Gastroesophageal sphincter (tissue), 4 donors: ENCODE results near the gene SHISA9. TPM values are rescaled to one million over a fixed set of nuclear protein-coding genes. Genes with fewer than 3 reads are reported as not detected.

Experiments used
- ATAC-seq: fragments of 150-250 bp; one replicate; pipeline ENCODE4 v1.9.1; 2016; ENCODE audit warnings: mild to moderate bottlenecking, moderate library complexity
- H3K27ac ChIP-seq, 4 donors: fragments of 200-600 bp; sonication (generic) in 3 of 4; 1 replicate in 3 of 4; 2 replicates in 1 of 4; pipeline ENCODE4 v1.5.1; 2016 to 2019
- H3K27me3 ChIP-seq: fragments of 200-600 bp; sonication (generic); one replicate; pipeline ENCODE4 v1.5.1; 2019
- H3K36me3 ChIP-seq, 2 donors: fragments of 200-600 bp; sonication (generic); one replicate each; pipeline ENCODE4 v1.5.1; 2019; ENCODE audit warnings: control low read depth in 1 of 2
- H3K4me1 ChIP-seq, 3 donors: fragments of 200-600 bp; sonication (generic); 1 replicate in 2 of 3; 2 replicates in 1 of 3; pipeline ENCODE4 v1.5.1; 2016 to 2019; ENCODE audit warnings: control low read depth in 2 of 3
- H3K4me3 ChIP-seq, 2 donors: fragments of 200-600 bp; sonication (generic); one replicate each; pipeline ENCODE4 v1.5.1; 2019; ENCODE audit warnings: mild to moderate bottlenecking in 1 of 2, moderate library complexity in 1 of 2
- H3K9me3 ChIP-seq, 3 donors: fragments of 200-600 bp; sonication (generic); one replicate each; pipeline ENCODE4 v1.5.1; 2017 to 2019; ENCODE audit warnings: control low read depth in 2 of 3
- EP300 ChIP-seq: sonication (generic); formaldehyde crosslinking; IDR thresholded peaks from one replicate; pipeline ENCODE4 v1.6.1; 2017; ENCODE audit warnings: antibody characterized with exemption, mild to moderate bottlenecking
- POLR2A ChIP-seq, 2 donors: fragments of 450-650 bp; IDR thresholded peaks; one replicate each; pipeline ENCODE4 v1.6.1; 2017; ENCODE audit warnings: antibody characterized with exemption in 2 of 2, mild to moderate bottlenecking in 2 of 2, moderate library complexity in 1 of 2
- total RNA-seq, 4 donors: library from RNA; depleted of rRNA; stranded (reverse); fragments of >200 nt; gene quantifications; one replicate each; pipeline ENCODE4 v1.1.0, GENCODE V29; 2016

The SHISA9 gene
- total RNA-seq, 4 donors from 2014 or later, result 1.1 to 12.6 (median 4.9) TPM

DNA sequence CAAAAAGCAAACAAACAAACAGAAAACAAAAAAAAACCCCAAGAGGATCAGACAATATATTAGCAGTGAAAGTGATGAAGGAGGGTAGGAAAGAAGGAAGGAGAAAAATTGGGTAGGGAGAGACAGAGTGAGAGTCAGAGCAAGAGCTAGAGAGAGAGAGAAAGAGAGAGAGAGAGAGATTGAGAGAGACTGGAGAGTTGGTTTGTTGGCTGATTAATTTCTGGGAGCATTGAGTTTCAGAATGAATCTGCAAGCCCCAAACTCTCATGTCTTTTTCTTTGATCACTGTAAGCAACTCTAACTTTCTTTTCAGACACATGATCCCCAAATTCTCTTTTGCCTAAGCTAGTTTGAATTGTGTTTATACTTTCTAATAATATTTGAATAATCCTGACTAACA is 388.1 kb downstream of the SHISA9 start:
- no peak for ATAC-seq
- Histone ChIP-seq H3K27ac (no peak overlapping the region), H3K4me1 (no peaks in the 10 kb centered on the region), H3K36me3 (no peaks in the 10 kb centered on the region), H3K4me3 (no peak overlapping the region), H3K9me3 (no peaks in the 10 kb centered on the region), H3K27me3 (no peaks in the 10 kb centered on the region)
- TF ChIP-seq POLR2A (IDR thresholded peaks at IDR 0.05) (no peak), EP300 (no peak)

Other genes starting within 250 kb of the SHISA9 start
- gene CPPED1, start 97.7 kb upstream of the SHISA9 start, total RNA-seq, result 10 to 100 TPM in 2 of 4 donors, 1 to 10 TPM in 2; 7.3 to 24.5 (median 11.8) TPM